ENCODE data around the gene BACE2.

DNA sequence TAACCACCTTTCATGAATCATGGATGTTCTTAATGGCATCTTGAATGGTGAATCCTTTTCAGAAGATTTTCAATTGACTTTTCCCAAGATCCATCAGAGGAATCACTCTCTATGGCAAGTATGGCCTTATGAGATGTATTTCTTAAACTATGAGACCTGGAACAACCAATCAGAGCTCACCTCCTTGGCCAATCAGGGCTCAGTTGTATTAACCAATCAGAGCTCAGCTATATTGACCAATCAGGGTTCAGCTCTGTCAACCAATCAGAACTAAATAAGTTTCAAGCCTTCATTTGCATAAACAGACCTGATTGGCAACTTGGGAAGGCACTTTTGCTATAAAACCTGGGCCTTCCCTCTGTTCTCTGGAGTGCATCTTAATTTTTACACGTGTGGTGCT, 135.0 kb downstream of the BACE2 start:
- TF ChIP-seq CTCF (IDR thresholded peaks at IDR 0.05): no peak
- TF ChIP-seq ZFX (IDR thresholded peaks at IDR 0.05; ENCODE audit: borderline replicate concordance): no peak

Data from 22Rv1 (cell line).